Adrenal gland (tissue), 12 donors: ENCODE data around the gene OGFRL1. TPM values are rescaled to one million over a fixed set of nuclear protein-coding genes. Genes with fewer than 3 reads are reported as not detected.

ENCODE experiments used
- DNase-seq, 7 donors: peaks; one replicate each; pipeline ENCODE4 v3.0.0-alpha.2; 2019 to 2020
- H3K27ac ChIP-seq, 5 donors: fragments of 200-600 bp; sonication (generic) in 4 of 5; 1 replicate in 3 of 5; 2 replicates in 2 of 5; pipeline versions ENCODE4 v1.5.1 to v1.8.0; 2016 to 2020; ENCODE audit warnings: mild to moderate bottlenecking in 1 of 5
- H3K27me3 ChIP-seq: fragments of 200-600 bp; 2 replicates; pipeline ENCODE4 v1.8.0; 2021
- H3K36me3 ChIP-seq, 2 donors: fragments of 200-600 bp; replicated peaks in 1 of 2; 1 replicate in 1 of 2; 2 replicates in 1 of 2; pipeline versions ENCODE4 v1.5.1 to v1.8.0; 2018 to 2022
- H3K4me1 ChIP-seq, 2 donors: fragments of 200-600 bp; replicated peaks in 1 of 2; 1 replicate in 1 of 2; 2 replicates in 1 of 2; pipeline versions ENCODE4 v1.5.1 to v1.8.0; 2018 to 2021
- H3K4me3 ChIP-seq, 4 donors: fragments of 200-600 bp; sonication (generic) in 3 of 4; one replicate each; pipeline ENCODE4 v1.5.1; 2016 to 2018
- H3K9me3 ChIP-seq, 3 donors: fragments of 200-600 bp; sonication (generic) in 1 of 3; replicated peaks in 1 of 3; 1 replicate in 2 of 3; 2 replicates in 1 of 3; pipeline versions ENCODE4 v1.5.1 to v1.8.0; 2016 to 2021
- POLR2A ChIP-seq, 2 donors: fragments of 450-650 bp; IDR thresholded peaks; one replicate each; pipeline ENCODE4 v1.6.1; 2017; ENCODE audit warnings: antibody characterized with exemption in 2 of 2, mild to moderate bottlenecking in 2 of 2, moderate library complexity in 1 of 2
- WGBS, 4 donors: extraction: QIAGEN DNeasy Blood & Tissue Kit in 2 of 4; methylation state at CpG; one replicate each; pipeline versions ENCODE4 v1.1.5 to v1.1.7; 2013 to 2017; 5-methylcytosine and 5-hydroxymethylcytosine counted together
- intact Hi-C, 2 donors: fragments of 100-400 bp; cut with DNase I; formaldehyde crosslinking; loops; one replicate each; pipeline versions ENCODE4 v1.14.1 to v1.15.0; 2022 to 2023
- polyA plus RNA-seq, 3 donors: library from polyadenylated mRNA; stranded (reverse); fragments of 200-250 nt in 2 of 3; fragments of 350-450 nt in 1 of 3; fragmentation: Illumina TruSeq in 1 of 3; extraction: RNeasy Lipid Tissue Mini Kit (QIAGEN cat#74804) in 1 of 3; gene quantifications; one replicate each; pipeline ENCODE4 v1.2.3, GENCODE V29; 2013 to 2014
- total RNA-seq, 9 donors: library from RNA; depleted of rRNA in 4 of 9; stranded (reverse); fragments of >200 nt in 4 of 9; fragments of 120-200 nt in 1 of 9; fragmentation: NEBNext Ultra II Directional in 1 of 9; extraction: Animal tissue kit (Norgen Biotek cat#: 25700) in 1 of 9; gene quantifications; one replicate each; pipeline versions ENCODE4 v1.1.0 to v1.2.4, GENCODE V29; 2013 to 2023
- TF ChIP-seq, protein P1 (sequence below), 6 experiments: fragments of 450-650 bp in 4 of 6; fragments of 200-600 bp in 2 of 6; sonication (generic) in 1 of 6; IDR thresholded peaks; 1 replicate in 5 of 6; 2 replicates in 1 of 6; pipeline versions ENCODE4 v1.5.1 to v1.8.0; 2016 to 2021; ENCODE audit warnings: antibody characterized with exemption in 6 of 6, mild to moderate bottlenecking in 2 of 6, moderate library complexity in 1 of 6
- donor health status: healthy with polysubstance abuse.
- donor health status: Bipolar disorder and iron deficiency.
- donor health status: DM: yes; HTN: yes; CAD: no.
- donor health status: DM: no; HTN: no; CAD: no.
- donor health status: DM: no; HTN: no; CAD: no.
- donor health status: DM: yes; HTN: yes; CAD: no.

Gene OGFRL1
- total and polyA plus RNA-seq, 12 donors = 5.3 to 33.4 (median 13.8) TPM

DNA sequence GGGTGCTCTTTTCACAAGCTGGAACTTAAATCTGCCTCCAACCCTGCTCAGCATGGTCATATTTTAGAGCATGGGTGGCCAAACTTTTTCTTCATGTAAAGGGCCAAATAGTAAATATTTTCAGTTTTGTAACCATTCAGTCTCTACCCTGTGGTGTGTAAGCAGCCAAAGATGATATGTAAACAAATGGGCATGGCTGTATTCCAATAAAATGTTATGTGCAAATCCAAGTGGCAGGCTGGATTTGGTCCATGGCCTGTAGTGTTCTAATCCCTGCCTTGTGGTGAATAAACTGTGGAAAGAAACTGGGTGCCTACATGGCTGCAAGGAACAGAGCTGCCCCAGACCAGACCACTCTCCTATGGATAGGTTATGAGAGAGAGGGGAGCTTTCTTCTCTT, 32.7 kb downstream of the OGFRL1 start:
- TF ChIP-seq, protein P1, sequence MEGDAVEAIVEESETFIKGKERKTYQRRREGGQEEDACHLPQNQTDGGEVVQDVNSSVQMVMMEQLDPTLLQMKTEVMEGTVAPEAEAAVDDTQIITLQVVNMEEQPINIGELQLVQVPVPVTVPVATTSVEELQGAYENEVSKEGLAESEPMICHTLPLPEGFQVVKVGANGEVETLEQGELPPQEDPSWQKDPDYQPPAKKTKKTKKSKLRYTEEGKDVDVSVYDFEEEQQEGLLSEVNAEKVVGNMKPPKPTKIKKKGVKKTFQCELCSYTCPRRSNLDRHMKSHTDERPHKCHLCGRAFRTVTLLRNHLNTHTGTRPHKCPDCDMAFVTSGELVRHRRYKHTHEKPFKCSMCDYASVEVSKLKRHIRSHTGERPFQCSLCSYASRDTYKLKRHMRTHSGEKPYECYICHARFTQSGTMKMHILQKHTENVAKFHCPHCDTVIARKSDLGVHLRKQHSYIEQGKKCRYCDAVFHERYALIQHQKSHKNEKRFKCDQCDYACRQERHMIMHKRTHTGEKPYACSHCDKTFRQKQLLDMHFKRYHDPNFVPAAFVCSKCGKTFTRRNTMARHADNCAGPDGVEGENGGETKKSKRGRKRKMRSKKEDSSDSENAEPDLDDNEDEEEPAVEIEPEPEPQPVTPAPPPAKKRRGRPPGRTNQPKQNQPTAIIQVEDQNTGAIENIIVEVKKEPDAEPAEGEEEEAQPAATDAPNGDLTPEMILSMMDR (IDR thresholded peaks at IDR 0.05) = no peak
- TF ChIP-seq POLR2A (IDR thresholded peaks at IDR 0.05) = no peak
- intact Hi-C loops = no loop called here
- no peaks in the 10 kb centered on the region for H3K9me3 ChIP-seq
- H3K27ac ChIP-seq = no peak overlapping the region
- no peak for DNase-seq
- no peaks in the 10 kb centered on the region for H3K36me3 ChIP-seq
- H3K4me3 ChIP-seq = no peak overlapping the region
- H3K27me3 ChIP-seq = no peaks in the 10 kb centered on the region
- no peaks in the 10 kb centered on the region for H3K4me1 ChIP-seq

DNA sequence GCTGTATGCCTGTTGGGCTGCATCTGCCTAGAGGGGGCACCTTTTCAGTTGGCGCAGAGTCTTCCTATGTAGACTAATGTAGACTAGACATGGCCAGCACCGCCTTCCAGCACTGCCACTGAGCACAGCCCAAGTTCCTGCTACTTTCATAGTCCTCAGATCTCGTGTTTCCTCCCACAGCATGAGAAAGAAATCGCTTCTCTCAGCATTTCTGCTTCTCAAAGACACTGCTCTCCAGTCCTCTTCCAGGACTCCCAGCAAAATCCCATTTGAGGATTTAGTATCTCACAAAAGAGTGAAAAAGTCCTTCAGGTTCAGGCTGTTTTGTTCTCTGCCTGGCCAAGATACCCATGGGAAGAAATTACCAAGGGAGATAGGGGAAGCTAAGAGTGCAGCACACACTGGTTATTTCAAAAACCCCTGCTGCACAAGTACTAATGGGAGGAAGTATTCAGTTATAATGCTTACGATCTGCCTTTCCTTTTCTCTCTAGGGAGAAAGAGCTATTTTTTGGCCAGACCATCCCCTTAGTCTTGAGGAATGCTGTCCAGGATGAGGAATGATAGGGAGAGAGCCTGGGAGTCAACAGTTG, 35.7 kb downstream of the OGFRL1 start:
- no peaks in the 10 kb centered on the region for H3K36me3 ChIP-seq
- H3K9me3 ChIP-seq = no peaks in the 10 kb centered on the region
- no peak for DNase-seq
- intact Hi-C loops = no loop called here
- no peaks in the 10 kb centered on the region for H3K27me3 ChIP-seq
- no peak overlapping the region for H3K27ac ChIP-seq
- no peaks in the 10 kb centered on the region for H3K4me1 ChIP-seq
- WGBS, 4 donors = 68 to 81% (median 74%) methylated on average over 5 of the region's 5 CpGs
- TF ChIP-seq, protein P1 (IDR thresholded peaks at IDR 0.05) = no peak
- no peak for TF ChIP-seq POLR2A (IDR thresholded peaks at IDR 0.05)
- no peak overlapping the region for H3K4me3 ChIP-seq

DNA sequence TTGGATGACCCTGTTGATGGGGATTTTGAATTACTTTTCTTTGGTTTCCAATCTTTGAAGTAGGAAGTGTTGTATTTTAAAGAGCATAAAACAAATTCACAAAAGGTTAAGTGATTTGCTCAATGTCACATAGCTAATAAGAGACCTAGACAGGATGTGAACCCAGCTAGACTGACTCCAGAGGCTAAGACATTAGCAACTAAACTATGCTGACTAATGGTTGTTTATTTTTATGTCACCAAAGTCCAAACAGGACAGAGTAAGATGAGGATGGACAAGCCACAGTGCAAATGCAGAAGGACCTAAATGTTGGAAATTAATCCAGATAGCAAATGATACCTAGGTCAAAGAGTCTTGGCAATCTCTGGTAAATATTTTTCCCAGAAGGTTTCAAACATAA, 38.0 kb downstream of the OGFRL1 start:
- Histone ChIP-seq H3K9me3 (no peaks in the 10 kb centered on the region), H3K4me1 (no peaks in the 10 kb centered on the region), H3K27ac (peak overlapping the region in 1 of 5 donors; percentile 50), H3K27me3 (no peaks in the 10 kb centered on the region), H3K4me3 (no peak overlapping the region), H3K36me3 (no peaks in the 10 kb centered on the region)
- no peak for TF ChIP-seq POLR2A (IDR thresholded peaks at IDR 0.05)
- TF ChIP-seq, protein P1 (IDR thresholded peaks at IDR 0.05) = no peak
- DNase-seq = no peak
- intact Hi-C loops = no loop called here

DNA sequence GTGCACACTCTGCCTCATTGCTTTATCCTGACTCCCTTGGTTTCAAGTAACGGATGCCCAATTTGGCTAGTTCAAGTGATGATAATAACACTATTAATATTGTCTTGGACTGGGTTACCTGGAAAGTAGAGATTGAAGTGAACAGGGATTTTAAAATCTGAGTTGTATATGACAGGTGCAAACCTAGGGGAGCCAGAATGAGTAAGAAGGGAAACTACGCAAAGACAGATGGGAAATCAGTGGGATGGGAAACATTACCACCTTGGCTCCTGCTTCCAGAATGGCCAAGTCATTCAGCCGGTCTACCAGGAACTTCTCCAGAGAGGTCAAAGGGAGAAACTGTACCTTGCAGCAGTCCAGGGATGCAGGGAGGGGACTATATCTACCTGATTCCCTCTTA, 41.9 kb downstream of the OGFRL1 start:
- intact Hi-C loops = no loop called here
- Histone ChIP-seq H3K4me1 (peaks cover 0 to 8% of the 10 kb centered on the region in 2 donors), H3K27me3 (no peaks in the 10 kb centered on the region), H3K4me3 (no peak overlapping the region), H3K36me3 (no peaks in the 10 kb centered on the region), H3K27ac (no peak overlapping the region), H3K9me3 (no peaks in the 10 kb centered on the region)
- 88 to 93% (median 91%) methylated on average over 3 of the region's 3 CpGs for WGBS, 4 donors
- DNase-seq = no peak
- TF ChIP-seq POLR2A (IDR thresholded peaks at IDR 0.05) = no peak
- TF ChIP-seq, protein P1 (IDR thresholded peaks at IDR 0.05) = no peak
